HG03175 (cell line): ENCODE results near the gene CDC42BPB.

ENCODE experiments used
- ATAC-seq: cut with Tn5 transposase; IDR thresholded peaks from one replicate; pipeline ENCODE4 v1.9.1; 2021; ENCODE audit warnings: mild to moderate bottlenecking, moderate library complexity; ENCODE audit not compliant: unreplicated experiment

The CDC42BPB gene

DNA sequence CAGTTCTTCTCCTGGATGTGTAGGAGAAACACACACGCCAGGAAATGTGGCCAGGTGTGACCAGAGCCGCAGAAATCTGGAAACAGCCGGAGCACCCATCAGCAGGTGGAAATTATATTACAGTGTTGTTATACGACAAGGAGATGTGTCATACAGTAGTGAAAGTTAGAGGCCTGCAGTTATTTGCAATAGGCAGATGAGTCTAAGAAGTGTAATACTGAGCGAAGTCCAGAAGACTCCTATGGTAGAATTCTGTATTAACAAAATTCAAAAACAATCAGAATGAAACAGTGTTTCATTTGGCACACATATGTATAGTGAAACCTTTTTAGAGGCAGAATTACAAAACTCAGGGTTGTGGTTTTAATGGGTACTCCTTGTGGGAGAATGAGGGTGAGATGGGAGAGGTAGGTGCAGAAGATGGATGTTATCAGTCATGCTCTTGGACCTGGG is 174.2 kb downstream of the CDC42BPB start:
- no peak for ATAC-seq
